GM19328 (cell line): Measurements from ENCODE around the gene MLKL.
"Not testable (repeated sequence)": the region's sequence is repeated elsewhere in the genome, so short reads cannot be mapped to it uniquely, and the experiment has no call there.

Source experiments
- ATAC-seq: cut with Tn5 transposase; IDR thresholded peaks from one replicate; pipeline ENCODE4 v1.9.1; 2021; ENCODE audit warnings: mild to moderate bottlenecking, moderate library complexity; ENCODE audit not compliant: unreplicated experiment

Gene MLKL

GRCh38 chr16:74709441-74709877, 8.8 kb upstream of the MLKL start:
- ATAC-seq = no peak

- no peak for ATAC-seq
Observed at GRCh38 chr16:74700116-74700437, 585 bp downstream of the MLKL start.

GRCh38 chr16:74699666-74700065, 996 bp downstream of the MLKL start:
- ATAC-seq = no peak

- no peak for ATAC-seq
Observed at GRCh38 chr16:74698222-74698621, 2.4 kb downstream of the MLKL start.

- peak; percentile 80 for ATAC-seq
Observed at GRCh38 chr16:74695450-74696422, 4.9 kb downstream of the MLKL start.

- no peak for ATAC-seq
Observed at GRCh38 chr16:74691093-74691855, 9.4 kb downstream of the MLKL start.

GRCh38 chr16:74682556-74682955, 18.1 kb downstream of the MLKL start:
- ATAC-seq = no peak

GRCh38 chr16:74680681-74681080, 20.0 kb downstream of the MLKL start:
- ATAC-seq = no peak

GRCh38 chr16:74679983-74680382, 20.7 kb downstream of the MLKL start:
- ATAC-seq = no peak

GRCh38 chr16:74677868-74678267, 22.8 kb downstream of the MLKL start:
- no peak for ATAC-seq

GRCh38 chr16:74673876-74674275, 26.8 kb downstream of the MLKL start:
- ATAC-seq = no peak

- ATAC-seq = not testable (repeated sequence)
Observed at GRCh38 chr16:74668877-74669276, 31.8 kb downstream of the MLKL start.

- ATAC-seq = no peak
Observed at GRCh38 chr16:74667255-74667700, 33.4 kb downstream of the MLKL start.

- ATAC-seq = peak; percentile 100
Observed at GRCh38 chr16:74666425-74667254, 34.0 kb downstream of the MLKL start, which contains the start of gene RFWD3. Gene RFWD3 (minus strand): TSS chr16:74666877. CDS start chr16:74661449, 5,428 bp downstream.

- no peak for ATAC-seq
Observed at GRCh38 chr16:74666010-74666421, 34.6 kb downstream of the MLKL start.

GRCh38 chr16:74661064-74661463, 39.6 kb downstream of the MLKL start:
- no peak for ATAC-seq

GRCh38 chr16:74660383-74660782, 40.3 kb downstream of the MLKL start:
- ATAC-seq = no peak

GRCh38 chr16:74659041-74659440, 41.6 kb downstream of the MLKL start:
- ATAC-seq = no peak

GRCh38 chr16:74657870-74658642, 42.6 kb downstream of the MLKL start:
- ATAC-seq = no peak

- no peak for ATAC-seq
Observed at GRCh38 chr16:74654536-74655050, 46.1 kb downstream of the MLKL start.
